Hippocampal formation (tissue), 2 donors: Measurements from ENCODE around the gene APOBEC3B.
"Not testable (repeated sequence)": the region's sequence is repeated elsewhere in the genome, so short reads cannot be mapped to it uniquely, and the experiment has no call there.

Source experiments
- DNase-seq, 2 donors: peaks; one replicate each; lab custom pipeline; 2025; lab: John Stamatoyannopoulos, UW

Gene APOBEC3B

DNA sequence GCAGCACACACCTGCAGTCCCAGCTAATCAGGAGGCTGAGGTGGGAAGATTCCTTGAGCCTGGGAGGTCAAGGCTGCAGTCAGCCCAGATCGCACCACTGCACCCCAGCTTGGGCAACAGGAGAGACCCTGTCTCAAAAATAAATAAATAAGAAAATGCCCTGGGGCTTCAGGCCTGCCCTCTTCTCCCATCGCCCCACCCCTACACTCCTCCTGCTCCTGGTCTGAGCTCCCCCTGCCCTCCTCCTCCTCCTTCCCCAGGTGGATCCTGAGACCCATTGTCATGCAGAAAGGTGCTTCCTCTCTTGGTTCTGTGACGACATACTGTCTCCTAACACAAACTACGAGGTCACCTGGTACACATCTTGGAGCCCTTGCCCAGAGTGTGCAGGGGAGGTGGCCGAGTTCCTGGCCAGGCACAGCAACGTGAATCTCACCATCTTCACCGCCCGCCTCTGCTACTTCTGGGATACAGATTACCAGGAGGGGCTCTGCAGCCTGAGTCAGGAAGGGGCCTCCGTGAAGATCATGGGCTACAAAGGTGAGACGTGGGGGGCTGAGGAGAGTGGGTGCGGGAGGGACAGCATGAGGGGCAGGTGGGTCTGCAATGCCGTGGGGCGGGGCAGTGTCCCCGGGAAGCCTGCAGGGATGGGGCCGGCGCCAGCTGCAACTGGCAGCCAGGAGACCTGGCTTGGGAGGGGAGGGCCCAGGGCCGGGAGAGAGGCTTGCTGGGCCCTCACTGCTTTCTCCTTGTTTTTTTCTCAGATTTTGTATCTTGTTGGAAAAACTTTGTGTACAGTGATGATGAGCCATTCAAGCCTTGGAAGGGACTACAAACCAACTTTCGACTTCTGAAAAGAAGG lies 49.5 kb downstream of the APOBEC3B start:
- DNase-seq = not testable (repeated sequence)

GRCh38 chr22:39037071-39037470 lies 54.9 kb downstream of the APOBEC3B start:
- not testable (repeated sequence) for DNase-seq

DNA sequence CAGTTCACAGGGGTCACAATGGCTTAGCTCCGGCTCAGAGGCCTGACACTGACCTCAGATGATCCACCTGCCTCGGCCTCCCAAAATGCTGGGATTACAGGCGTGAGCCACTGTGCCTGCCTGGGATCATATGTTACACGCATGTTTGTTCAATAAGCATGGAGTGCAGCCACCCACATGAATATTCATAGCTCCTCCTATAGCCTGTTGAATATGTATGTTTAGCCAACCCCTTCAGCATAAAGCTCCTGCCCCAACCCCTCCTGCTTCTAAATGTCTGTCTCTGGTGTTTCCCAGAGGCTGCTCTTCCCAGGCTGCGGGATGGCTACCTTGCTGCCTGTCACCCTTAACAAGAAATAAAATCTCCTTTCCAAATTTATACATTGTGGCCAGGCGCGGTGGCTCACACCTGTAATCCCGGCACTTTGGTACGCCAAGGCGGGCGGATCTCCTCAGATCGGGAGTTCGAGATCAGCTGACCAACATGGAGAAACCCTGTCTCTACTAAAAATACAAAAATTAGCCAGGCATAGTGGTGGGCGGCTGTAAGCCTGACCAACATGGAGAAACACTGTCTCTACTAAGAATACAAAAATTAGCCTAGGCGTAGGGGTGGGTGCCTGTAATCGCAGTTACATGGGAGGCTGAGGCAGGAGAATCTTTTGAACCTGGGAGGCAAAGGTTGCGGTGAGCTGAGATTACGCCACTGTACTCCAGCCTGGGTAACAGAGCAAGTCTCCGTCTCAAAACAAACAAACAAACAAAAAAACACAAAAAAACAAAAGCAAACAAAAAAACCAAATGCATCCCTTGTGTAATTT lies 57.4 kb downstream of the APOBEC3B start:
- no peak for DNase-seq

- not testable (repeated sequence) for DNase-seq
These were observed 58.0 kb downstream of the APOBEC3B start for GRCh38 chr22:39040155-39040537.

DNA sequence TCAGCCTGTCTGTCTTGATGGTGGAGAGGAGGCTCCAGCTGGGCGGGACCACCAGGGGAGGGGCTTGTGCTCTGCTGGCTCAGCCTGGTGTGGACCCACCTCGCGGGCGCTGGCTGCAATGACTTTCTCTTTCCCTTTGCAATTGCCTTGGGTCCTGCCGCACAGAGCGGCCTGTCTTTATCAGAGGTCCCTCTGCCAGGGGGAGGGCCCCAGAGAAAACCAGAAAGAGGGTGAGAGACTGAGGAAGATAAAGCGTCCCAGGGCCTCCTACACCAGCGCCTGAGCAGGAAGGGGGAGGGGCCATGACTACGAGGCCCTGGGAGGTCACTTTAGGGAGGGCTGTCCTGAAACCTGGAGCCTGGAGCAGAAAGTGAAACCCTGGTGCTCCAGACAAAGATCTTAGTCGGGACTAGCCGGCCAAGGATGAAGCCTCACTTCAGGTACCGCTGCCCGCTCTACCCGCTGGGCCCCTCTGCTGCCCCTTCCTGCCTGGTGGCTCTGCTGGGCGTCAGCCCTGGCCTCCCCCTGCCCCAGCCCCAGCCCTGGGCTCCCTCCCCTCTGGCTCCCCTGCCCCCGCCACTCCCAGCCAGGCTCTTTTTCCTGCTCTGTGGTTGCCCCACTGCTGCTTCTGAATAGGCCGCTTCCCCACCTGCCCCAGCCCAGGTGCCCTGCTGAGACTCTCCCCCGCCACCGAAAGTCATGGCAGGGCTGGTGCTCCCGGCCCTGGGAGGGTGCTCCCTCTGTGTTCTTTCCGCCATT lies 58.6 kb downstream of the APOBEC3B start, which contains the start of gene APOBEC3F:
TSS of gene APOBEC3F (plus strand) at position 327 of the 759 bp plus-strand sequence. CDS start at position 424, 97 bp downstream.
- DNase-seq = not testable (repeated sequence)

DNA sequence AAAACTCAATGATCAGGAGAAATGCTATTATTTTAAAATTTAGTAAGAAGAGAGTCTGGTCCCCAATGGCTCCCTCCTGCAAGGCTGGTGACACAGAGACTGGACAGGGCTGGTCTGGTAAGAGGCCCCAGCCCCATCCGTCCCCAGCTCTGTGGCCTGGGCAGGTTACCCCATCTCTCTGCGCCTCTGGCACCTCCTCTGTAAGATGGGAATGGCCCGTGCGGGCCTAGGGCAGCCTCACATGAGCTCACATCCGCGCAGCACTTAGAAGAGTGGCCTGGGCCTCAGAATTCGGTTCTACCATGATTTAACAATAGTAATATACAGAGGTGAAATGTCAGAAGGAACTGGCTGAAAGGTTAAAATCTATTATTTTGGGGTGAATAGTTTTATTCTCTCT lies 59.8 kb downstream of the APOBEC3B start:
- no peak for DNase-seq
